HG02938 (cell line): ENCODE data around the gene TPM2.
A peak's percentile ranks its signal among the peaks of the same experiment; 100 is the strongest.
"Not testable (repeated sequence)": the region's sequence is repeated elsewhere in the genome, so short reads cannot be mapped to it uniquely, and the experiment has no call there.

Source experiments
- ATAC-seq: cut with Tn5 transposase; IDR thresholded peaks from one replicate; pipeline ENCODE4 v1.9.1; 2021; ENCODE audit warnings: mild to moderate bottlenecking, moderate library complexity; ENCODE audit not compliant: unreplicated experiment

Gene TPM2

GRCh38 chr9:35657546-35658136 is 32.1 kb downstream of the TPM2 start, which contains the start of gene RMRP:
Gene RMRP, minus strand, starts transcription at chr9:35658019.
- peak; percentile 82 for ATAC-seq

GRCh38 chr9:35656831-35657545 is 32.7 kb downstream of the TPM2 start:
- ATAC-seq, result no peak

GRCh38 chr9:35656348-35656747 is 33.4 kb downstream of the TPM2 start:
- ATAC-seq, result no peak

GRCh38 chr9:35653611-35654010 is 36.1 kb downstream of the TPM2 start:
- no peak for ATAC-seq

GRCh38 chr9:35652829-35653209 is 36.9 kb downstream of the TPM2 start:
- ATAC-seq, result no peak

GRCh38 chr9:35651956-35652828 is 37.5 kb downstream of the TPM2 start:
- ATAC-seq, result no peak

GRCh38 chr9:35650341-35651158 is 39.2 kb downstream of the TPM2 start, which contains the start of gene SIT1:
Gene SIT1, minus strand, starts transcription at chr9:35650931. Its CDS starts 78 bp downstream, at chr9:35650853.
- ATAC-seq, result no peak

- ATAC-seq, result no peak
Measured at GRCh38 chr9:35649431-35650340, 40.0 kb downstream of the TPM2 start.

- ATAC-seq, result peak; percentile 78
Measured at GRCh38 chr9:35646533-35647265, 43.0 kb downstream of the TPM2 start.

- no peak for ATAC-seq
Measured at GRCh38 chr9:35646153-35646532, 43.6 kb downstream of the TPM2 start.

- not testable (repeated sequence) for ATAC-seq
Measured at GRCh38 chr9:35645736-35646135, 44.0 kb downstream of the TPM2 start.

- no peak for ATAC-seq
Measured at GRCh38 chr9:35643046-35643445, 46.7 kb downstream of the TPM2 start.

GRCh38 chr9:35641478-35641877 is 48.2 kb downstream of the TPM2 start:
- ATAC-seq, result not testable (repeated sequence)

- not testable (repeated sequence) for ATAC-seq
Measured at GRCh38 chr9:35640431-35640830, 49.3 kb downstream of the TPM2 start.

GRCh38 chr9:35639631-35640030 is 50.1 kb downstream of the TPM2 start:
- ATAC-seq, result no peak

- ATAC-seq, result not testable (repeated sequence)
Measured at GRCh38 chr9:35639225-35639624, 50.5 kb downstream of the TPM2 start.

- ATAC-seq, result not testable (repeated sequence)
Measured at GRCh38 chr9:35638751-35639150, 51.0 kb downstream of the TPM2 start.

- ATAC-seq, result not testable (repeated sequence)
Measured at GRCh38 chr9:35637427-35637955, 52.2 kb downstream of the TPM2 start.

GRCh38 chr9:35636877-35637246 is 52.9 kb downstream of the TPM2 start:
- not testable (repeated sequence) for ATAC-seq
